K562 (cell line): ENCODE data around the gene ARHGAP4. TPM values are rescaled to one million over a fixed set of nuclear protein-coding genes. Genes with fewer than 3 reads are reported as not detected.

Experiments used
- ATAC-seq: fragments of 200-7000 bp; cut with Tn5 transposase; 3 replicates; pipeline ENCODE4 v1.9.1; 2020; ENCODE audit warnings: moderate library complexity
- BruUV-seq: library from RNA; stranded (reverse); fragments of 400-500 nt; replicated peaks from 2 replicates; lab custom pipeline; 2021; lab: Mats Ljungman, UMichigan
- CTCF ChIA-PET: fragments of 300-600 bp; formaldehyde crosslinking; extraction: SDS; loops from one replicate; lab custom pipeline; 2021; ENCODE audit warnings: low intra/inter-chr PET ratio; lab: Yijun Ruan, JAX
- POLR2A ChIA-PET: fragments of 300-600, 350-650 bp; sonication (Branson Sonifier 250); formaldehyde crosslinking; extraction: SDS; loops from one replicate; lab custom pipeline; 2021; ENCODE audit warnings: antibody characterized with exemption, inconsistent platforms; lab: Yijun Ruan, JAX
- DNase-seq, 4 experiments: peaks; one replicate each; pipeline versions ENCODE4 v3.0.0 to v3.0.0-alpha.2; 2011 to 2018; ENCODE audit warnings: low spot score in 3 of 4, mixed read lengths in 3 of 4; ENCODE audit errors: extremely low read depth in 1 of 4
- FAIRE-seq: peaks from 2 replicates; lab custom pipeline; 2011; peaks lifted over from hg19 to GRCh38; lab: Jason Lieb, UNC
- H2AFZ ChIP-seq: 2 replicates; pipeline ENCODE4 v1.6.0; 2011; ENCODE audit warnings: low read depth, low read length, control low read depth, inconsistent platforms
- H3K27ac ChIP-seq: fragments of 200-600 bp; 3 replicates; pipeline ENCODE4 v1.8.0; 2011; ENCODE audit warnings: low read depth, mild to moderate bottlenecking, control low read depth, inconsistent platforms, low read length, moderate library complexity, mixed read lengths; ENCODE audit errors: extremely low read depth
- H3K27me3 ChIP-seq, 2 experiments: fragments of 300-600 bp in 1 of 2; 2 replicates in 1 of 2; 3 replicates in 1 of 2; pipeline versions ENCODE4 v1.6.0 to v1.8.0; 2011; ENCODE audit warnings: inconsistent platforms in 2 of 2, low read length in 2 of 2, mild to moderate bottlenecking in 1 of 2, mixed read lengths in 1 of 2, moderate library complexity in 1 of 2; ENCODE audit not compliant: control insufficient read depth in 2 of 2, insufficient read depth in 2 of 2
- H3K36me3 ChIP-seq: fragments of 300-600 bp; 3 replicates; pipeline ENCODE4 v1.8.0; 2011; ENCODE audit warnings: mild to moderate bottlenecking, low read length, inconsistent platforms; ENCODE audit not compliant: control insufficient read depth, insufficient read depth
- H3K4me1 ChIP-seq, 2 experiments: fragments of 200-600 bp in 1 of 2; replicated peaks in 1 of 2; 2 replicates in 1 of 2; 3 replicates in 1 of 2; pipeline versions ENCODE4 v1.5.1 to v1.8.0; 2011; ENCODE audit warnings: inconsistent platforms in 2 of 2, low read length in 2 of 2, mild to moderate bottlenecking in 1 of 2, mixed read lengths in 1 of 2, moderate library complexity in 1 of 2; ENCODE audit not compliant: control insufficient read depth in 2 of 2, insufficient read depth in 2 of 2
- H3K4me2 ChIP-seq: 2 replicates; pipeline ENCODE4 v1.6.1; 2011; ENCODE audit warnings: low read length, control low read depth, inconsistent platforms, mixed read lengths; ENCODE audit not compliant: insufficient read depth
- H3K4me3 ChIP-seq: fragments of 200-600 bp; sonication (generic), shearing (Covaris generic); 2 replicates; pipeline ENCODE4 v1.5.1; 2016; ENCODE audit warnings: control low read depth, inconsistent platforms
- H3K79me2 ChIP-seq: fragments of 200-600 bp; 3 replicates; pipeline ENCODE4 v1.8.0; 2011; ENCODE audit warnings: low read length, inconsistent platforms; ENCODE audit not compliant: control insufficient read depth, insufficient read depth
- H3K9ac ChIP-seq, 2 experiments: 2 replicates each; pipeline versions ENCODE4 v1.6.0 to v1.6.1; 2011; ENCODE audit warnings: low read depth in 2 of 2, low read length in 2 of 2, control low read depth in 1 of 2, inconsistent platforms in 1 of 2, mild to moderate bottlenecking in 1 of 2, mixed read lengths in 1 of 2; ENCODE audit not compliant: insufficient read depth in 1 of 2
- H3K9me1 ChIP-seq: one replicate; pipeline ENCODE4 v1.6.0; 2011; ENCODE audit warnings: inconsistent platforms, mild to moderate bottlenecking, low read length, moderate library complexity; ENCODE audit not compliant: control insufficient read depth, insufficient read depth
- H3K9me3 ChIP-seq: replicated peaks from 2 replicates; pipeline ENCODE4 v1.5.1; 2011; ENCODE audit warnings: low read depth, low read length, inconsistent platforms; ENCODE audit not compliant: control insufficient read depth, insufficient read depth
- H4K20me1 ChIP-seq: replicated peaks from 2 replicates; pipeline ENCODE4 v1.6.1; 2011; ENCODE audit warnings: low read length, inconsistent platforms, mixed read lengths; ENCODE audit not compliant: control insufficient read depth, insufficient read depth
- ARHGAP35 ChIP-seq: fragments of 450-650 bp; IDR thresholded peaks from 2 replicates; pipeline ENCODE4 v1.6.1; 2018; ENCODE audit not compliant: partially characterized antibody
- BRF2 ChIP-seq: IDR thresholded peaks from 3 replicates; pipeline ENCODE4 v1.6.1; 2011; ENCODE audit warnings: borderline replicate concordance, mild to moderate bottlenecking; ENCODE audit not compliant: insufficient read length, insufficient read depth
- DEAF1 ChIP-seq: fragments of 450-650 bp; formaldehyde crosslinking; IDR thresholded peaks from 2 replicates; pipeline ENCODE4 v1.4.0; 2020; ENCODE audit warnings: mild to moderate bottlenecking, moderate library complexity
- GTF2E2 ChIP-seq: fragments of 200-800 bp; sonication (Bioruptor generic); IDR thresholded peaks from 2 replicates; pipeline ENCODE4 v1.6.1; 2016; ENCODE audit warnings: missing genetic modification characterization, missing compliant biosample characterization
- HDAC8 ChIP-seq: fragments of 450-650 bp; IDR thresholded peaks from 2 replicates; pipeline ENCODE4 v1.6.1; 2016; ENCODE audit warnings: mild to moderate bottlenecking, missing genetic modification characterization, moderate library complexity, missing compliant biosample characterization
- L3MBTL2 ChIP-seq: fragments of 450-650 bp; IDR thresholded peaks from 2 replicates; pipeline ENCODE4 v1.6.1; 2016; ENCODE audit warnings: mild to moderate bottlenecking, moderate library complexity
- MLX ChIP-seq, 2 experiments: fragments of 450-650 bp in 1 of 2; sonication (generic) in 1 of 2; formaldehyde crosslinking; conservative IDR thresholded peaks; 2 replicates each; pipeline versions ENCODE4 v1.4.0 to v1.8.1; 2020 to 2022; ENCODE audit warnings: mild to moderate bottlenecking in 1 of 2, missing genetic modification reagents in 1 of 2
- PHTF2 ChIP-seq: fragments of 250-450 bp; sonication (Bioruptor Pico); IDR thresholded peaks from 2 replicates; pipeline ENCODE4 v1.5.0; 2021; ENCODE audit warnings: mild to moderate bottlenecking
- SRSF1 ChIP-seq: fragments of 200-400 bp; formaldehyde crosslinking; IDR thresholded peaks from 2 replicates; pipeline ENCODE4 v1.6.1; 2017; ENCODE audit warnings: mild to moderate bottlenecking, low read depth, low read length, moderate library complexity
- ZNF133 ChIP-seq: fragments of 250-450 bp; sonication (Bioruptor Pico); IDR thresholded peaks from 2 replicates; pipeline ENCODE4 v1.4.0; 2020; ENCODE audit warnings: mild to moderate bottlenecking
- ZNF212 ChIP-seq: fragments of 450-650 bp; formaldehyde crosslinking; IDR thresholded peaks from 2 replicates; pipeline ENCODE4 v1.4.0; 2020; ENCODE audit warnings: mild to moderate bottlenecking
- WGBS: fragments of 100-300 bp; shearing (Covaris generic); methylation state at CpG from one replicate; pipeline ENCODE4 v1.1.6; 2016; ENCODE audit warnings: low coverage, mixed read lengths; ENCODE audit not compliant: insufficient coverage; ENCODE audit errors: missing lambda C conversion rate; 5-methylcytosine and 5-hydroxymethylcytosine counted together
- in situ Hi-C: fragments of 300-500 bp; cut with MboI; formaldehyde crosslinking; loops from 4 replicates; pipeline ENCODE4 v1.15.0; 2018; ENCODE audit warnings: inconsistent platforms, mixed read lengths
- intact Hi-C: fragments of 100-400 bp; cut with micrococcal nuclease; formaldehyde crosslinking; loops from 2 replicates; pipeline ENCODE4 v1.14.2; 2022
- polyA plus RNA-seq, 8 experiments: library from polyadenylated mRNA; depleted of rRNA in 4 of 8; stranded (reverse) in 5 of 8; unstranded in 3 of 8; fragments of >200 nt; fragmentation: Nextera tagmentation in 2 of 8; fragmentation: Illumina TruSeq in 1 of 8; extraction: Ambion mirVana in 2 of 8; extraction: Trizol in 1 of 8; gene quantifications; 2 replicates each; pipeline versions ENCODE4 v1.2.1 to v1.2.3, GENCODE V29; 2011 to 2014; ENCODE audit warnings: inconsistent platforms in 1 of 8, missing spikeins in 1 of 8
- total RNA-seq, 7 experiments: library from RNA; depleted of rRNA in 6 of 7; stranded (reverse); fragments of >200 nt in 6 of 7; fragmentation: Illumina TruSeq in 2 of 7; extraction: Trizol in 2 of 7; gene quantifications; 2 replicates each; pipeline versions ENCODE4 v1.2.1 to v1.2.3, GENCODE V29; 2011 to 2021; ENCODE audit warnings: low replicate concordance in 1 of 7

The ARHGAP4 gene
- total and polyA plus RNA-seq, 9 of the 15 experiments (the other 6 are each of a cell fraction or from before 2014, with no cell fraction given): 0.30 to 81.8 (median 13.5) TPM

- no peaks in the 10 kb centered on the region for H4K20me1 ChIP-seq
- intact Hi-C loops: no loop called here
- peaks cover 0 to 33% of the 10 kb centered on the region in 2 experiments; a peak in 2 of 5 replicates for H3K4me1 ChIP-seq
- 21% methylated on average over 18 of the region's 22 CpGs for WGBS
- in situ Hi-C loops: no loop called here
- H3K27ac ChIP-seq: no peak overlapping the region
- DNase-seq (no peak), ATAC-seq (no peak), FAIRE-seq (no peak)
- no peak overlapping the region for H3K4me3 ChIP-seq
- H3K9me3 ChIP-seq: no peaks in the 10 kb centered on the region
- no peaks in the 10 kb centered on the region for H3K9me1 ChIP-seq
- BruUV-seq: no TSS peak
- H3K36me3 ChIP-seq: no peaks in the 10 kb centered on the region
- TF ChIP-seq L3MBTL2 (no peak), ARHGAP35 (no peak), DEAF1 (CRISPR knock-in tag) (no peak), ZNF212 (no peak), PHTF2 (CRISPR knock-in tag) (no peak), SRSF1 (no peak), ZNF133 (CRISPR knock-in tag) (no peak), BRF2 (no peak), HDAC8 (tag) (no peak), GTF2E2 (tag) (no peak), MLX (CRISPR knock-in tag; conservative IDR thresholded peaks at IDR 0.05) (no peak)
- no peak overlapping the region for H3K9ac ChIP-seq
- ChIA-PET POLR2A (interaction anchor here (0.5 kb wide), 1 partner anchor 189 kb away, joined by 3 read pairs; no protein-coding TSS in a partner anchor), CTCF (no interaction called here)
- no peak overlapping the region for H2AFZ ChIP-seq
- no peaks in the 10 kb centered on the region for H3K79me2 ChIP-seq
- H3K27me3 ChIP-seq: peaks cover 20 to 68% of the 10 kb centered on the region in 2 experiments
- H3K4me2 ChIP-seq: no peak overlapping the region
Measured at GRCh38 chrX:153862369-153863250, 63.5 kb downstream of the ARHGAP4 start.
